Measurements from ENCODE around the gene ESRRA.
A peak's percentile ranks its signal among the peaks of the same experiment; 100 is the strongest.
"Not testable (repeated sequence)": the region's sequence is repeated elsewhere in the genome, so short reads cannot be mapped to it uniquely, and the experiment has no call there.

The ESRRA gene

DNA sequence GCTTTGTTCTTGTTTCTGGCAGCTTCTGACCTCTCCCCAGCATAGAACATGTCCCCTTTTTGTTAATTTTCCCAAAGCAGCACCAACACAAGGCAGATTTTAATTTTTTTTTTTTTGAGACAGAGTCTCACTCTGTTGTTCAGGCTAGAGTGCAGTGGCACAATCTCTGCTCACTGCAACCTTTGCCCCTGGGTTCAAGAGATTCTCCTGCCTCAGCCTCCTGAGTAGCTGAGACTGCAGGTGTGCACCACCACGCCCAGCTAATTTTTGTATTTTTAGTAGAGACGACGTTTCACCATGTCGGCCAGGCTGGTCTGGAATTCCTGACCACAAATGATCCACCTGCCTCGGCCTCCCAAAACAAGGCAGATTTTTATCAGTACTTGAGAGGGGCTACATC is 2.5 kb downstream of the ESRRA start:
- DNase-seq (ENCODE audit: low read depth in 2 of 3, low spot score in 1 of 3), result not testable (repeated sequence)

DNA sequence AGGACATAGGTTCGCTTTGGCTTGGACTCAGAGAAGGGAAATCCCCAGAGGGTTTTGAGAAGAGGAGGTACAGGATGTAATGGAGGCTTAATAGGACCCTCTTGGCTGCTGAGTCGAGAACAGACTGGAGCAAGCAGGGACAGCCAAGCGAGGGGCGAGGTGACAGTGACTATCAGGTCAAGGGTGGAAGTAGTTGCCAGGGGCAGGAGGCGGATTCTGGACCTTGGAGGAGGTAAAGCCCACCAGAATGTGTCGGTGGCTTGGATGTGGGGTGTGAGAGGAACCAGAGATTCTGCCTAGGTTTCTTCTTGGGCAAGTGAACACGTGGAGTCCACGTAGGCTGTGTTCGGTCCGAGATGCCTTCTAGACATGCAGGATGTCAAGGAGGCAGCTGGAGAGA is 7.6 kb downstream of the ESRRA start:
- no peak for DNase-seq (ENCODE audit: low read depth in 2 of 3, low spot score in 1 of 3)

DNA sequence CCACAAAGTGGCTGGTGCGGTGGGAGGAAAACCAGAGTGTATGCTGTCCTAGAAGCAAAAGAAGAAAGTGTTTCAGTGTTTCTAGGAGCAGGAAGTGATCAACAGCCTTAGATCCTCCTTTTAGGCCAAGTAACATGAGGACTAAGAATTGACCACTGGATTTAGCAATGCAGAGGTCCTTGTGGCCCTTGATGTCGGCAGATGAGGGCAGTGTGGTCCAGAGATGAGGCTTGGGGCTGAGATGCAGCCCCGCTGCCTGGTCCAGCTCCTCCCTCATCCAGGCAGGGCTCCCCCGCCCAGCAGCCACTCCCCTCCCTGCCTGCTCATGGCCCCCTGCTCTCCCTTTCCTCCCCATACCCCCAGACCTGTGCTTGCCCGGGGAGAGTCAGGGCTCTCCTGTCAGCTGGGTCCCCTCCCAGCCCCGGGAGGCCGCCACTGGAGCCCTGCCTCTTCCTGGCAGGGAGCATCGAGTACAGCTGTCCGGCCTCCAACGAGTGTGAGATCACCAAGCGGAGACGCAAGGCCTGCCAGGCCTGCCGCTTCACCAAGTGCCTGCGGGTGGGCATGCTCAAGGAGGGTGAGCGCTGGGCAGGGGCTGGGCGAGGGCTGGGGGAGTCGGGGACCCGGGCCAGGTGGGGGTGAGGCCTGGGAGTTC is 8.3 kb downstream of the ESRRA start:
- no peak for DNase-seq (ENCODE audit: low read depth in 2 of 3, low spot score in 1 of 3)

DNA sequence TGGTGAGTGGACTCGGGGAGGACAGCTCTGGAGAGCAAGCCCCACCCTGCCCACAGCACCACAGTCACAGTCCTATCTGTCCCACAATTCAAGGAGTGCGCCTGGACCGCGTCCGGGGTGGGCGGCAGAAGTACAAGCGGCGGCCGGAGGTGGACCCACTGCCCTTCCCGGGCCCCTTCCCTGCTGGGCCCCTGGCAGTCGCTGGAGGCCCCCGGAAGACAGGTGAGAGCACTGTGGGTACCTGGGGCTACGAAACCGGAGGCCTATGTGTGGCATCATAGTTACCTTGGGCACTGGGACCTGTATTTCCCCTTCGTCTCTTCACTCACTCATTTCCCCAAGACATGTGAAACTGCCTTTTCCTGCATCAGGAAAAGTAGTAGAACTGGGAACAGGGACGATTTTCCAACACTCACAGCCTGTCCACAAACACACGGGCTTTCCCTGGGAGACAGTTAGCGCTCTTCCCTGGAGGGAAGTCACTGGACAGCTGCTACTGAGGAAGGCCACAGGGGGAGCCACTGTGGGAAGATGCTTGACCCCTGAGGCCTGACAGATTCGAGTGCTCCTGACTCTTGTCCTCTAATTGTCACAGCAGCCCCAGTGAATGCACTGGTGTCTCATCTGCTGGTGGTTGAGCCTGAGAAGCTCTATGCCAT is 9.0 kb downstream of the ESRRA start:
- DNase-seq (ENCODE audit: low read depth in 2 of 3, low spot score in 1 of 3), result no peak

DNA sequence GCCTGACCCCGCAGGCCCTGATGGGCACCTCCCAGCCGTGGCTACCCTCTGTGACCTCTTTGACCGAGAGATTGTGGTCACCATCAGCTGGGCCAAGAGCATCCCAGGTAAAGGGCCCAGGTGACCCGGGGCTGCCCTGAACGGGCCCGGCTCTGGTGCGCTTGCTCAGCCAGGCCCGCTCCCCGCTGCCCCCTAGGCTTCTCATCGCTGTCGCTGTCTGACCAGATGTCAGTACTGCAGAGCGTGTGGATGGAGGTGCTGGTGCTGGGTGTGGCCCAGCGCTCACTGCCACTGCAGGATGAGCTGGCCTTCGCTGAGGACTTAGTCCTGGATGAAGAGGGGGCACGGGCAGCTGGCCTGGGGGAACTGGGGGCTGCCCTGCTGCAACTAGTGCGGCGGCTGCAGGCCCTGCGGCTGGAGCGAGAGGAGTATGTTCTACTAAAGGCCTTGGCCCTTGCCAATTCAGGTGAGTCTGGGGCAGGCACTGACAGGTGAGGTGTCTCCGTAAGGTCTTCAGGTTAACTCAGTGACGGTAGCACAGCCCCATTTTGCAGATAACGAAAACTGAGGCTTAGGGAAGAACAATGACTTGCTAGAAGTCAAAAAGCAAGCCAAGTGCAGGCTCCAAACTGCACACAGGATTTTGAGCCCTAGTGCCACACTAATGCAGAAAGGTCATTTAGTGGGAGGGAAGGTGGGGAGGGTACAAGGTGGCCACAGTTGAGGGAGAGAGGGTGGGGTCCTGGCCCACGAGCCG is 9.7 kb downstream of the ESRRA start:
- DNase-seq (ENCODE audit: low read depth in 2 of 3, low spot score in 1 of 3), result no peak

DNA sequence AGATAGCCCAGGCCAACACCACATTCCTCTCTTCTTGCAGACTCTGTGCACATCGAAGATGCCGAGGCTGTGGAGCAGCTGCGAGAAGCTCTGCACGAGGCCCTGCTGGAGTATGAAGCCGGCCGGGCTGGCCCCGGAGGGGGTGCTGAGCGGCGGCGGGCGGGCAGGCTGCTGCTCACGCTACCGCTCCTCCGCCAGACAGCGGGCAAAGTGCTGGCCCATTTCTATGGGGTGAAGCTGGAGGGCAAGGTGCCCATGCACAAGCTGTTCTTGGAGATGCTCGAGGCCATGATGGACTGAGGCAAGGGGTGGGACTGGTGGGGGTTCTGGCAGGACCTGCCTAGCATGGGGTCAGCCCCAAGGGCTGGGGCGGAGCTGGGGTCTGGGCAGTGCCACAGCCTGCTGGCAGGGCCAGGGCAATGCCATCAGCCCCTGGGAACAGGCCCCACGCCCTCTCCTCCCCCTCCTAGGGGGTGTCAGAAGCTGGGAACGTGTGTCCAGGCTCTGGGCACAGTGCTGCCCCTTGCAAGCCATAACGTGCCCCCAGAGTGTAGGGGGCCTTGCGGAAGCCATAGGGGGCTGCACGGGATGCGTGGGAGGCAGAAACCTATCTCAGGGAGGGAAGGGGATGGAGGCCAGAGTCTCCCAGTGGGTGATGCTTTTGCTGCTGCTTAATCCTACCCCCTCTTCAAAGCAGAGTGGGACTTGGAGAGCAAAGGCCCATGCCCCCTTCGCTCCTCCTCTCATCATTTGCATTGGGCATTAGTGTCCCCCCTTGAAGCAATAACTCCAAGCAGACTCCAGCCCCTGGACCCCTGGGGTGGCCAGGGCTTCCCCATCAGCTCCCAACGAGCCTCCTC is 10.6 kb downstream of the ESRRA start:
- not testable (repeated sequence) for DNase-seq (ENCODE audit: low read depth in 2 of 3, low spot score in 1 of 3)

DNA sequence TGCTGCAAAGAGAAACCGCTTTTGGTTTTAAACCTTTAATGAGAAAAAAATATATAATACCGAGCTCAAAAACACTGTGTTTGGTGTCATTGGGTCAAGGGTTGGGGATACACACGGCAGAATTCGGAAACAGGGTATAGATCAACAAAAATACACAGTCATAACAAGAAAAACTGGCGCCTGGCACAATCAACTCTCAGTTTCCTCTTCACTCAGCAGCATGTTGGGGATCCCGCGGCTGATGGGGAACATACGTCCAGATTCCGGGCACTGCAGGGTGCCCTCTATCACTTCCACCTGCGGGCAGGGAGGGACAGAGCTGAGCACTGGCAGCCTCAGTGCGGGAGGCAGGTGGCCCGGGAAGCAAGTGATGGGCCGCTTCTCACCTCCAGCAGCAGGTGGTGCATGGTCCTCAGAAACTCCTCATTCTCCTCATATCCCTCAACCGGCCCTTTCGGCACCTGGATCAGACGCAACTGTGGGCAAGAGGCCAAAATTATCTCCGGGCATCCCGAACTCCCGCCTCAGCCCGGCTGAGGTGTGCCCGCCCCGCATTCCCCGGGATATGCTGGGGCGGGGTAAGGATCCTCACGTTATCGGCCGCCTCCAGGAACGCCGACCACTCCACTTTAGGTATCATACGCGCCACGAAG is 11.5 kb downstream of the ESRRA start:
- peak in 1 of 3 donors; percentile 20 for DNase-seq (ENCODE audit: low read depth in 2 of 3, low spot score in 1 of 3)

DNA sequence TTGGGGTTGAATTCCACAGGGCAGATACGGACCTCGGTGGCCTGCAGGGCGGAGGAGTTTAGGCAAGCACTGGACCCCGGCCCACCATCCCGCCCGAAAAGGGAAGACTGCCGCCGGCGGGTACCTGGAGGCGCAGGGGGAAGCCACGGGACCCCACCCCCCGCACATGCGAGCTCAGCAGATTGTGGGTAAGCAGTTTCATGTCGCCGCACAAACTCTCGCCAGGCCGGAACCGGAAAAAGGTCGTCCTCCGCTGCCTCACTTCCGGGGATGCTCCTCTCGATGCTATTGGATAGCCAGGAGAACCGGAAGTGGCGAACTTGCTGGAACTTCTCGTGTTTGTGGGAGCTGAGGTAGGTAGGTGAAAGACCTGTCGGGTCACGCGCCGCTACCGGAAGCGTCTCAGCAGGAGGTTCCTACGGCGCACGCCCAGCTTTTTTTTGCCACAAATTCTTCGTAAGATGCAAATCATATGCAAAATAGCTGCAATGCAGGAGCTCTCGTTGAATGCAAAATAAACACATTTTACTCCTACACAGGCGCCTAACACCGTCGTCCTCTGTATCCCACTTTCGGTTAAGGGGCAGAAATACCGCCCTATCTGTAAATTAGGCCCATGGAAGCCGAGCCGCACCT is 12.1 kb downstream of the ESRRA start, which contains the start of gene TRMT112:
Gene TRMT112 (minus strand): TSS at position 235 of the 636 bp plus-strand sequence. CDS start 33 bp downstream, at position 202.
- peak; percentile 93 to 96 (median 94) for DNase-seq (ENCODE audit: low read depth in 2 of 3, low spot score in 1 of 3)

DNA sequence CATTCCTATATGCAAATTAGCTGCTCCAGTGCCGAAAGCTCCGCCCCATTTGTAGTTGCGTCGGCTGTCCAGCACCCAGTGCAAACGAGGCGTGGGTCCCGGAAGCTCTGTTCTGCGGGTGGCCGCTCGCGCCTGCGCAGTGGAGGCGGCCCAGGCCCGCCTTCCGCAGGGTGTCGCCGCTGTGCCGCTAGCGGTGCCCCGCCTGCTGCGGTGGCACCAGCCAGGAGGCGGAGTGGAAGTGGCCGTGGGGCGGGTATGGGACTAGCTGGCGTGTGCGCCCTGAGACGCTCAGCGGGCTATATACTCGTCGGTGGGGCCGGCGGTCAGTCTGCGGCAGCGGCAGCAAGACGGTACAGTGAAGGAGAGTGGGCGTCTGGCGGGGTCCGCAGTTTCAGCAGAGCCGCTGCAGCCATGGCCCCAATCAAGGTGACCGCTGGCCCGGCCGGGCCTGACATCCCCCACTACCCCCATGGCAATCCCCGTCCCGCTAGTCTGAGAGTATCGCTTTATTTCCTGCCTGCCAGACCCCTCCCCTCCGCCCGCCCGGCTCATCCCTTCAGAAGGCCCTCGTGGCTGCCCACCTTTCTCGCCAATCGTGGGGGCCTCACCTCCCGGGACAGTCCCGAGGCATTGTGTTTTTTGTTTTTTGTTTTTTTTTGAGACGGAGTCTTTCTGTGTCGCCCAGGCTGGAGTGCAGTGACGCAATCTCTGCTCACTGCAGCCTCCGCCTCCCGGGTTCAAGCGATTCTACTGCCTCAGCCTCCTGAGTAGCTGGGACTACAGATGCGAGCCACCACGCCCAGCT is 12.8 kb downstream of the ESRRA start, which contains the start of gene PRDX5:
Gene PRDX5 (plus strand): TSS at position 161 of the 805 bp plus-strand sequence. CDS start 95 bp downstream, at position 256.
- DNase-seq (ENCODE audit: low read depth in 2 of 3, low spot score in 1 of 3), result peak; percentile 89 to 94 (median 92)

DNA sequence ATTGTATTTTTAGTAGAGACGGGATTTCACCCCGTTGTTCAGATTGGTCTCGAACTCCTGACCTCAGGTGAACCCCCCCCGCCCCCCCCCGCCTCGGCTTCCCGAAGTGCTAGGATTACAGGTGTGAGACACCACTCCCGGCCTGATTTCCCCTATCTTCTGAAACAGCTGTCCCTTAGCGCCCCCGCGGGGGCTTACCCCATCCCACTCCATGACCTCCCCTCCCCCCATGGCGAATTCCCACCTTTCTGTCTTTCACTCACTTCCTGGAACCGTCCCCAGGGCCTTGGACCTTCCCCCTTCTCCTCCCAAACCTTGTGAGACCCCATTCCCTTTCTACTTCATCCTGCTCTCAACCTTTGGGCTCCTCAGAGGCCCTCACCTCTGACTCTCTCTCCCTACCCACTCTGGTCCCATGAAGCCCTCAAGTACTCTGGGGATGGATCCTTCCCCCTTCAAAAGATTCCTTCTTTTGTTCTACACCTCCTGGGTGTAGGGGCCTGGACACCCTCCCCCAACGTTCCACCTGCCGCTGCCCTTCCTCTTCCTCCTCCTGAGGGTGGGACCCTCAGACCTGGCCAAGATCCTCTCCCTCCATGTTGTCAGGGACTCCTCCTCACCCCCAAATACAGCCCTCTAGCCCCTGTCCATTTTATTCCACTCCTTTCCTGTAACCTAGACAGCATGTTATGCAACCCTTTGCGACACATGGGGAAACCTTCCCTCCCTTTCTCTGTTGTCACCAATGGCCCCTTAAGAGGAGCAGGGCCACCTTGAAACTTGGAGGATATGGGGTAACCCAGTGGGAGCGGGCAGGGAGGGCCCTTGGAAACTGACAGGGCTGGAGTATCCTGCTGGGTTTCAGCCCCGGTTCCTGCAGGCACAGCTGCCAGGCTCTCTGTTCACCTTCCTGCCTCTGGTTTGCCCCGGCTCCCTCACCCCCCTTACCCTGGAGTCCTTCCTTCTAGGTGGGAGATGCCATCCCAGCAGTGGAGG is 13.7 kb downstream of the ESRRA start:
- DNase-seq (ENCODE audit: low read depth in 2 of 3, low spot score in 1 of 3), result no peak

DNA sequence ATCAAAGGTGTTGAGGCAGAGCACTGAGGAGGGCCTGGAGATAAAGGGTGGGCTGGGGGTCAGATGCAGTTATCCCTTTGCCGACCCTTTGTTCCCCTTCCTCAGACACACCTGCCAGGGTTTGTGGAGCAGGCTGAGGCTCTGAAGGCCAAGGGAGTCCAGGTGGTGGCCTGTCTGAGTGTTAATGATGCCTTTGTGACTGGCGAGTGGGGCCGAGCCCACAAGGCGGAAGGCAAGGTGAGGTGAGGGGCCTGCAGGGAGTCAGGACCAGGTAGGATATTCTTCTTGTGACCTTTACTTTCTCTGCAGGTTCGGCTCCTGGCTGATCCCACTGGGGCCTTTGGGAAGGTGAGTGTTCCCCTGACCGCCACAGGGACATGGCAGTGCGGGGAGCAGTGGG is 15.2 kb downstream of the ESRRA start:
- DNase-seq (ENCODE audit: low read depth in 2 of 3, low spot score in 1 of 3), result no peak

DNA sequence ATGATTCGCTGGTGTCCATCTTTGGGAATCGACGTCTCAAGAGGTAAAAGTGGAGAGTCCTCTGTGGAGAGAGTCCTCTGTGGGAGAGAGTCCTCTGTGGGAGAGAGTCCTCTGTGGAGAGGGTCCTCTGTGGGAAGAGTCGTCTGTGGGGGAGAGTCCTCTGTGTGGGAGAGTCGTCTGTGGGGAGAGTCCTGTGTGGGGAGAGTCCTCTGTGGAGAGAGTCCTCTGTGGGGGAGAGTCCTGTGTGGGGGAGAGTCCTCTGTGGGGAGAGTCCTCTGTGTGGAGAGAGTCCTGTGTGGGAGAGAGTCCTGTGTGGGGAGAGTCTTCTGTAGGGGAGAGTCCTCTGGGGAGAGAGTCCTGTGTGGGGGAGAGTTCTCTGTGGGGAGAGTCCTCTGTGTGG is 15.7 kb downstream of the ESRRA start:
- DNase-seq (ENCODE audit: low read depth in 2 of 3, low spot score in 1 of 3), result no peak

DNA sequence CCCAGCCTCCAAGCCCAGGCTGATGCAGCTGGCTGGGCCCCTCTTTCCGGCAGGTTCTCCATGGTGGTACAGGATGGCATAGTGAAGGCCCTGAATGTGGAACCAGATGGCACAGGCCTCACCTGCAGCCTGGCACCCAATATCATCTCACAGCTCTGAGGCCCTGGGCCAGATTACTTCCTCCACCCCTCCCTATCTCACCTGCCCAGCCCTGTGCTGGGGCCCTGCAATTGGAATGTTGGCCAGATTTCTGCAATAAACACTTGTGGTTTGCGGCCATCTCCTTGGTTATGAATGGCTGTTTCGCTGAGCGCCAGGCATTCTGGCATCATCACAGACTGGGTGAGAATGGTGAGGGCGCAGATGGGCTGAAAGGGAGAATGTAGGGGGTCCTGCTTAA is 16.2 kb downstream of the ESRRA start:
- no peak for DNase-seq (ENCODE audit: low read depth in 2 of 3, low spot score in 1 of 3)

DNA sequence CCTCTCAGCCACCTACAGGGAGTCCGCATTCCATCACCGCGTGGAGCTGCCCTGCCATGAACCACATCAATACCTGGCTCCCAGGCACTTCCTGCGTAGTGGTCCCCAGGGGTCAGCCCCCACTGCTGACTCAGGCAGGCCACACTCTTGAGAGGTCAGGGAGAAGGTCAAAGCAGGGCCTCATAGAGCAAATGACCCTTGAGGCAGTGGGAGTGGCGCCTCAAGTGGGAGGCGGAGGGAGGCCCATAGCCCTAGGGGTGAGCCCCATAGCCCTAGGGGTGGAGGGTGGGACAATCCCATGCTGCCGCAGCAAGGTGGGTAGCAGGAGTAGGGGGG is 17.6 kb downstream of the ESRRA start:
- DNase-seq (ENCODE audit: low read depth in 2 of 3, low spot score in 1 of 3), result no peak

DNA sequence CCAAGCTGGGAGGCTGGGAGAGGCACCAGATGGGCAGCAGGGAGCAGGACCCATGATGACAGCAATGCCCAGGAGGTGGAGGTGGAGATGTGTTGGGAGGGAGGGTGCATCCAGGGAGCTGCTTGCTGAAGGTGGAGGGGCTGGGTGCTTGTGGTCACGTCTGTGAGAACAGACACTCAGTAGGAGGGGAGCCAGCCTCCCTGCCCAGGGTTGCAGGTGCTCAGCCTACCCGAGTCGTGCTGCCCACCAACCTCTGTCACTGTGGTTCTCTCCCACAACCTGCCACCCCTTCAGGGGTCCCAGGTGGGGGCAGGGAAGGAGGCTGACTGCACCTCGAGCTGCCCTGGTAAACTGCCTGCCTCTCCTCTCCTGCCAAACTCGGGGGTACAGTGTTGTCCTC is 18.0 kb downstream of the ESRRA start:
- DNase-seq (ENCODE audit: low read depth in 2 of 3, low spot score in 1 of 3), result no peak

DNA sequence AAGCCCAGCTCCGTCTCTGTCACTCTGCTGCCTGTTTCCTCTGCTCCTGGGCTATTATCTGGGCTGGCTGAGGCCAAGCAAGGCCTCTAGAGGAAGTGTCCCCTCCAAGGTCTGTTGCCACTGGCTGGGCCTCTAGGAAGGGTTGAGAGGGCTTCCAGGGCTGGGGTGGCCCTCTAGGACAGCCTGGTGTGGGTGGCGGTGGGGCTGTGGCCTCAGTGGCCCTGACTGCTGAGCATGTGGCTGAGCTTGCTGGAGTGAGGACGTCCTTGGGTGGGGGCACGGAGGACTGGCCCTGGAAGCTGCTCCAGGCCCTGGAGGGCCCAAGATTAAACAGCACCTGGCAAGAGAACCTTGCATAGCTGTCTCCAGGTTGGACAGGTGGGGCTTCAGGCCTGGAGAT is 18.7 kb downstream of the ESRRA start:
- not testable (repeated sequence) for DNase-seq (ENCODE audit: low read depth in 2 of 3, low spot score in 1 of 3)

DNA sequence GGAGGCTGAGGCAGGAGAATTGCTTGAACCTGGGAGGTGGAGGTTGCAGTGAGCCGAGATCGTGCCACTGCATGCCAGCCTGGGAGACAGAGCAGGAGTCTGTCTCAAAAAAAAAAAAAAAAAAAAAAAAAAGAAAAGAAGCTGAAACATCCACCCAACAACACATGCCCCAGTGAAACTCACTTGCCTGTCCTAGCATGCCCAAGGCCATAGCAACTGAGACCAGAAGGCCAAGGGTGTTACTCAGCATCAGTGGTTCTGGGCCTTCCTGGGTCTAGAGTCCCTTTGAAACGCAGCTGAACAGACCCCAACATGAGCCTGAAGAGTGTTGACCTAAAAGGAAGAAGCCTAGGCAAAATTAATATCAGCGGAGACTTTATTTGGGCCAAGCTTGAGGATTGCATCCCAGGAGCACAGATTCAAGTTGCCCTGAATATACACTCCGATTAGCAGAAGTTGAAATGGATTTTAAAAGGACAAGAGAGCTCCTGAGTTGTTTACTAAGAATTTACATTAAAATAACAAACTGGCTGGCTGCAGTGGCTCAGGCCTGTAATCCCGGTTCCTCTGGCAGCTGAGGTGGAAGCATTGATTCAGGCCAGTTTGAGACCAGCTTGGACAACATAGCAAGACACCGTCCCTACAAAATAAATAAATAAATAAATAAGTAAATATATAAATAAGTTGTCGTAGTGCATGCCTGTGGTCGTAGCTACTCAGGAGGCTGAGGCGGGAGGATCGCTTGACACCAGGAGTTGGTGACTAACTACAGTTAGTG is 19.6 kb downstream of the ESRRA start:
- DNase-seq (ENCODE audit: low read depth in 2 of 3, low spot score in 1 of 3), result no peak

All from stimulated activated CD4-positive, alpha-beta T cell treated with anti-CD3 and anti-CD28 coated beads, Interleukin-12 subunit alpha, Interleukin-12 subunit beta, amount 100 ng/mL, for 48 hours (primary cell).